WI38 (cell line): ENCODE data around the gene LRRFIP1.

Experiments used
- H3K4me3 ChIP-seq: 2 replicates; pipeline ENCODE4 v1.5.1; 2011; ENCODE audit warnings: low read depth, mild to moderate bottlenecking, control low read depth, low read length
- TF ChIP-seq, protein P1 (sequence below): IDR thresholded peaks from 2 replicates; pipeline ENCODE4 v1.5.1; 2012; ENCODE audit warnings: low read depth, mild to moderate bottlenecking, control low read depth, low read length

The LRRFIP1 gene

DNA sequence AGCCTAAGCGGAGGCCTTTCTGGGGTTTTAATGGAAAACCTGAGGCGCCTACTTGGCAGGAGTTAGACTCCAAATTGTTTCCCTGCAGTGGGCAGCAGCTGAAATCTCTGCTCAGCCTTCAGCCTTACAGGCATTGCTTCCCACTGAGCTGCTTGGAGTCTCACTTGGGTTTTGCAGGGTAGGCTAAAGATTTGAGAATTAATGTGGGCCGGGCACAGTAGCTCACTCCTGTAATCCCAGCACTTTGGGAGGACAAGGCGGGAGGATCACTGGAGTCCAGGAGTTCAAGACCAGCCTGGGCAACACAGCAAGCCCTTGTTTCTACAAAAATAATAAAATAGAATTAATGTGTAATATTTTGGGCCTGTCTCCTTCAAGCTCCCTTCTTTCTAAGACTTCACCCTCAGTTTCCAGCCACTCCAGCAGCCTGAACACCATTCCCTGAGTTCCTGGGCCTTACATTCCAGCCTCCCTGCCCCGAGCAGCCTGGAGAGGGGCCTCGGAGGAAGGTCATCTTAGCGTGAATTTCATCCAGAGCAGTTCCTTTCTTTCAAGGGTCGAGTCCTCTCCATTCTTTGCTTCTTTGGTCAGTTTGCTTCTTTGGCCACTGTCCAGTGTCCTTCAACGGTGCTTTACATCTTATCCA lies 27.8 kb upstream of the LRRFIP1 start:
- TF ChIP-seq, protein P1, sequence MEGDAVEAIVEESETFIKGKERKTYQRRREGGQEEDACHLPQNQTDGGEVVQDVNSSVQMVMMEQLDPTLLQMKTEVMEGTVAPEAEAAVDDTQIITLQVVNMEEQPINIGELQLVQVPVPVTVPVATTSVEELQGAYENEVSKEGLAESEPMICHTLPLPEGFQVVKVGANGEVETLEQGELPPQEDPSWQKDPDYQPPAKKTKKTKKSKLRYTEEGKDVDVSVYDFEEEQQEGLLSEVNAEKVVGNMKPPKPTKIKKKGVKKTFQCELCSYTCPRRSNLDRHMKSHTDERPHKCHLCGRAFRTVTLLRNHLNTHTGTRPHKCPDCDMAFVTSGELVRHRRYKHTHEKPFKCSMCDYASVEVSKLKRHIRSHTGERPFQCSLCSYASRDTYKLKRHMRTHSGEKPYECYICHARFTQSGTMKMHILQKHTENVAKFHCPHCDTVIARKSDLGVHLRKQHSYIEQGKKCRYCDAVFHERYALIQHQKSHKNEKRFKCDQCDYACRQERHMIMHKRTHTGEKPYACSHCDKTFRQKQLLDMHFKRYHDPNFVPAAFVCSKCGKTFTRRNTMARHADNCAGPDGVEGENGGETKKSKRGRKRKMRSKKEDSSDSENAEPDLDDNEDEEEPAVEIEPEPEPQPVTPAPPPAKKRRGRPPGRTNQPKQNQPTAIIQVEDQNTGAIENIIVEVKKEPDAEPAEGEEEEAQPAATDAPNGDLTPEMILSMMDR, result no peak
- no peak overlapping the region for H3K4me3 ChIP-seq

DNA sequence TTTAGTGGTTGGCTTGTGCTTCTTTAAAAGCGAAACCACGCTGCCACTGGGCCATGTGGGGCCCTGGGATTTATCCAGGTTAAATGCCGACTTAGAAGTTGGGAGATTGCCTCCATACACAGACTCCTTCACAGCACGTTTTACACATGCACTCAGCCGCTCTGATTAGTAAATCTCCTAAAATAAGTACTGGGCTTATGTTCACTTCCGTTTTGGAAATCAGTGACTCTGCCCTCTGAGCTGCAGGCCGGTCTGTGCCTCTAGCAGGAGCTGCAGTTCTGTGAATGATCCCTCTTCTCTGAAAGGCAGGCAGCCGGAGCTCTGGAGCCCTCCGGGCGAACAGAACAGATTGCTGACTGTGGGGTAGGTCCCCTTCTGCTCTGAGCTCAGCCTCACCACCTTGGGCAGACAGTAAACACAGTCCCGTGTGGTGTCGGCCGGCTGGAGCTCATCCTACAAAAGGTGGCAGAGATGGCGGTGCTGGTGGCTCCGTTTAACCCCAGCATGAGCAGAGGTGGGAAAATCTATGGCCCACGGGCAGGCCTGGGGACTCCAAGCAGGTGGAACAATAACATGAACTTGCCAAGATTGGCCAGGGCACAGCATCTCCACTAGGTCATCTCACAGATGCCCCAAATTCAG lies 27.1 kb upstream of the LRRFIP1 start:
- H3K4me3 ChIP-seq, result no peak overlapping the region
- TF ChIP-seq, protein P1, result no peak

DNA sequence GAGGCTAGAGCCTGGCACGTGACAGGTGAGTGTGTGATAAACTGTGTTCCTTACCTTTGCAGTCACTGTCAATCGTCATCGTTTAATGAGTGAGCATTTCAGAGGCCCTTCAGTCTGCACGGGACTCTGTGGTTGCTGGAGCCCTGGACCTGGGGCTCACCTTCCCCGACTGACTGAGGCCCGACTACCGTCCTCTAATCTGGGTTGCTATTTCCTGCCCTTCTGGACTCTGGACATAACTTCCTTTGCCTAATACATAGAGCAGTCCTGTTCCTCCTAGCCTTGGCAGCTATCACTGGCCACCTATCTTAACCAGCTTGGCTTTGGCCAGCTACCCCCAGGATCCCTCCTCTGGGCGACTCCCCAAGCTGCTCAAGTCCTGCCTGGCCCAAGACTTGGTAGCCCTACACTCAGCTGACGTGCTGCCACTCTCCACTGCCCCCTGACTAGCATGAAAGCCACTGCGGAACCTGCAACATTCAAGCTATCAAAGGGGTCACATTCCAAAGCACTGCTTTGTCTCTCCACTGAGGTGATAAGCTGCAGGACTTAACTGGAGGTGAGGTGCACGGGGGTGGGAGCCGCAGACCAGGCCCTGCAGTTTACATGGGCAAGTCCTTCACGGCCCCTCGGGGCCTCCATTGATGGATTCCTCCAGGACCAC lies 25.8 kb upstream of the LRRFIP1 start:
- H3K4me3 ChIP-seq, result no peak overlapping the region

DNA sequence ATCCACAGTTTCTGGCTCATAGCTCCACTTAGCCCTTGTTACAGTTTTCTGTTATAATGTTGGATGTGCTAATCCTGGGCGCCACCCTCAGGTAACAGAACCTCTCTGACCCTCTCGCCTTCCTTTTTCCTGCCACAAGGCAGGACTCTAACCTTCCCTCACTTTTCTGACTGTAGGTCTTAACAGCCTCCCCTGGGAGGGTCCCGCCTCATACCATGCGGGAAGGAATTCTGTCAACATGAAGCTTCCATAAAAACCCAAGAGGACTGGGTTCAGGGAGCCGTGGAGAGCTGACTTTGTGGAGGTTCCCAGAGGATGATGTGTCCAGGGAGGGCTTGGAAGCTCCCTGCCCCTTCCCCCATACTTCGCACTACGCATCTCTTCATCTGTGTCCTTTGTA lies 25.0 kb upstream of the LRRFIP1 start:
- no peak overlapping the region for H3K4me3 ChIP-seq
- TF ChIP-seq, protein P1, result no peak

More for the DNA sequence above, 25.8 kb upstream of the LRRFIP1 start:
- TF ChIP-seq, protein P1, result no peak

DNA sequence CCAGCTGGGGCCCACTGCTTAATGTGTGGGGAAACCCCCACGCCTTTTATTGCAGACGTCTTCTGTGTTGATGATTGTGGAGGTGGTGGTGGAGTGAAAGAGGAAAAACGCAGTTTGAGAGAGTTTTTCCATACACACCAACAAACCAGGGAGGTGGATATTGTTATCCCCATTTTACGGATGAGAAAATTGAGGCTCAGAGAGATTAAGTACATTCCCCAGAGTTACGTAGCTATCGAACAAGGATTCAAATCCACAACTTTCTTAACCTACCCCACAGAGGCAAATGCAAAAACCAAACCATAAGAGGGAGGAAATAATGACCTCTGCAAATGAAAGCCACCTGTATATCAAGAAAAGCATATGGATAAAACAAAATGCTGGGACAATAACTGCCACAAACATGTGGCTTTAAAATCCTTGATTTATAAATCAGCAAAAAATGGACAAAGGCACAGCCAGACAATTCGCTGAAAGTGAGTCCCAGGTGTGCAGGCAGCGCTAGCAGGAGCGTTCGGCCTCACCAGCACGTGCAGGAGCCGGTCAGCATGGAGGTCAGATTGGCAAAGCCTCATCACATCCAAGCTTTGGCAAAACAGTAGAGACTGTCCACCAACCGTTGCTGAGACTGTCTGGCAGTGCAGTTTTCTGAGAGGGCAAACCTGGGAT lies 24.2 kb upstream of the LRRFIP1 start:
- TF ChIP-seq, protein P1, result no peak
- H3K4me3 ChIP-seq, result no peak overlapping the region

DNA sequence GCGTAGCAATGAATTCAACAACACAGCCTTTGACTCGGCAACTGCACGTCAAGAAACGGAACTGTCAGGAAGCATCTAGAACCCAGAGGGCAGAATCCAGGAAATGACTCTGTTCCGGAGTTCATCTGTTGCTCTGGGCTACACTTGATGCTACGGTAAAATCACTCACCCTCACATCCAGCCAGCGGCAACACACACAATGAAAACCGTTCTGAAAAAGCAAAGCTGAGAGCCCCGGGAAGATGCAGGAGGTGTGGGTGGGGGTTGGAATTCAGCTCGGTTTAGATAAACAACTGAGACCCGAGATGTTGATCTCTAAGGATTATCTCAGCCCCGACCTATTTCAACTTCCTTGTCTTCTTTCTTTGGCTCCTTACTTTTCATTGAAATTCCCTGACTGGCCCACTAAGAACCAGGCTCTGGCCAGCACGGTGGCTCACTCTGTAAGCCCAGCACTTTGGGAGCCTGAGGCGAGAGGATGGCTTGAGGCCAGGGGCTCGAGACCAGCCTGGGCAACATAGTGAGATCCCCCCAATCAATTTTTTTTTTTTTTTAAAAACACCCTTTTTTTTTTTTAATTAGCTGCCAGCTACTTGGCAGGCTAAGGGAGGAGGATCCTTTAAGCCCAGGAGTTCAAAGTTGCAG lies 23.5 kb upstream of the LRRFIP1 start:
- peak overlapping the region; percentile 29 for H3K4me3 ChIP-seq
- TF ChIP-seq, protein P1, result no peak
